GM23338 (cell line): ENCODE data around the gene BACE2. TPM values are rescaled to one million over a fixed set of nuclear protein-coding genes. Genes with fewer than 3 reads are reported as not detected.

Experiments used
- CREB1 ChIP-seq: fragments of 250-450 bp; sonication (Bioruptor Pico); IDR thresholded peaks from 2 replicates; pipeline ENCODE4 v1.5.0; 2020; ENCODE audit warnings: low read depth, mild to moderate bottlenecking, moderate library complexity
- NANOG ChIP-seq: IDR thresholded peaks from 2 replicates; pipeline ENCODE4 v1.6.1; 2016; ENCODE audit warnings: antibody characterized with exemption, borderline replicate concordance
- ZNF114 ChIP-seq: fragments of 250-450 bp; sonication (Bioruptor Pico); IDR thresholded peaks from 2 replicates; pipeline ENCODE4 v1.5.0; 2020; ENCODE audit warnings: mild to moderate bottlenecking, moderate library complexity
- polyA plus RNA-seq: library from polyadenylated mRNA; unstranded; fragments of >200 nt; fragmentation: Nextera tagmentation; extraction: Ambion mirVana; gene quantifications from 2 replicates; pipeline ENCODE4 v1.2.1, GENCODE V29; 2016
- total RNA-seq: library from RNA; depleted of rRNA; stranded (reverse); fragments of >200 nt; shearing (Covaris generic); gene quantifications from 2 replicates; pipeline ENCODE4 v1.2.3, GENCODE V29; 2014
- TF ChIP-seq, protein P1 (sequence below): fragments of 250-450 bp; sonication (Bioruptor Pico); IDR thresholded peaks from 2 replicates; pipeline ENCODE4 v1.5.0; 2020; ENCODE audit warnings: mild to moderate bottlenecking, moderate library complexity
- TF ChIP-seq, protein P2 (sequence below), 2 experiments: fragments of 200-600 bp in 1 of 2; sonication (generic) in 1 of 2; conservative IDR thresholded peaks; 2 replicates each; pipeline versions ENCODE4 v1.5.1 to v1.6.1; 2016 to 2017; ENCODE audit warnings: antibody characterized with exemption in 2 of 2, low read depth in 2 of 2, mild to moderate bottlenecking in 2 of 2, moderate library complexity in 1 of 2
- TF ChIP-seq, protein P3 (sequence below): IDR thresholded peaks from one replicate; pipeline ENCODE4 v1.6.1; 2018; ENCODE audit warnings: antibody characterized with exemption; ENCODE audit not compliant: unreplicated experiment

The BACE2 gene
- total and polyA plus RNA-seq, 2 experiments from 2014 or later = 3.5 to 6.8 TPM

DNA sequence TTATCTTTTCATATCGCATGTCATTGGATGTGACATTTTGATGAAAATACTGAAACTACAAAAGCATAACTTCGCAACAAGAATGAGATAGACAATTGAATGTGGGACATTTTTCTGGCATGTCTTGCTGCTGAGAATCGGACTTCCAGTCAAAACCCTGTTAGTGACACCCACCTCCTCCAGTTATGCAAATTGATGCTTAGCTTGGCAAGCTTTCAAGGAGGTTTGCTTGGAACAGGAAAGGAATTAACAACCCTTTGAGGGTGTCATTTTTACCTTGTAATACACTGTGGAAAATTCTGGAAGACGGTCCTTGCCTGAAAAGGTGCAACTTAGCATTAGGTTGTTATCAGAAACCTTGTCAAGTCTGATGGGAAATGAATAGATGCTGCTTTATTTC, 109.9 kb downstream of the BACE2 start (continued):
- TF ChIP-seq, protein P1, sequence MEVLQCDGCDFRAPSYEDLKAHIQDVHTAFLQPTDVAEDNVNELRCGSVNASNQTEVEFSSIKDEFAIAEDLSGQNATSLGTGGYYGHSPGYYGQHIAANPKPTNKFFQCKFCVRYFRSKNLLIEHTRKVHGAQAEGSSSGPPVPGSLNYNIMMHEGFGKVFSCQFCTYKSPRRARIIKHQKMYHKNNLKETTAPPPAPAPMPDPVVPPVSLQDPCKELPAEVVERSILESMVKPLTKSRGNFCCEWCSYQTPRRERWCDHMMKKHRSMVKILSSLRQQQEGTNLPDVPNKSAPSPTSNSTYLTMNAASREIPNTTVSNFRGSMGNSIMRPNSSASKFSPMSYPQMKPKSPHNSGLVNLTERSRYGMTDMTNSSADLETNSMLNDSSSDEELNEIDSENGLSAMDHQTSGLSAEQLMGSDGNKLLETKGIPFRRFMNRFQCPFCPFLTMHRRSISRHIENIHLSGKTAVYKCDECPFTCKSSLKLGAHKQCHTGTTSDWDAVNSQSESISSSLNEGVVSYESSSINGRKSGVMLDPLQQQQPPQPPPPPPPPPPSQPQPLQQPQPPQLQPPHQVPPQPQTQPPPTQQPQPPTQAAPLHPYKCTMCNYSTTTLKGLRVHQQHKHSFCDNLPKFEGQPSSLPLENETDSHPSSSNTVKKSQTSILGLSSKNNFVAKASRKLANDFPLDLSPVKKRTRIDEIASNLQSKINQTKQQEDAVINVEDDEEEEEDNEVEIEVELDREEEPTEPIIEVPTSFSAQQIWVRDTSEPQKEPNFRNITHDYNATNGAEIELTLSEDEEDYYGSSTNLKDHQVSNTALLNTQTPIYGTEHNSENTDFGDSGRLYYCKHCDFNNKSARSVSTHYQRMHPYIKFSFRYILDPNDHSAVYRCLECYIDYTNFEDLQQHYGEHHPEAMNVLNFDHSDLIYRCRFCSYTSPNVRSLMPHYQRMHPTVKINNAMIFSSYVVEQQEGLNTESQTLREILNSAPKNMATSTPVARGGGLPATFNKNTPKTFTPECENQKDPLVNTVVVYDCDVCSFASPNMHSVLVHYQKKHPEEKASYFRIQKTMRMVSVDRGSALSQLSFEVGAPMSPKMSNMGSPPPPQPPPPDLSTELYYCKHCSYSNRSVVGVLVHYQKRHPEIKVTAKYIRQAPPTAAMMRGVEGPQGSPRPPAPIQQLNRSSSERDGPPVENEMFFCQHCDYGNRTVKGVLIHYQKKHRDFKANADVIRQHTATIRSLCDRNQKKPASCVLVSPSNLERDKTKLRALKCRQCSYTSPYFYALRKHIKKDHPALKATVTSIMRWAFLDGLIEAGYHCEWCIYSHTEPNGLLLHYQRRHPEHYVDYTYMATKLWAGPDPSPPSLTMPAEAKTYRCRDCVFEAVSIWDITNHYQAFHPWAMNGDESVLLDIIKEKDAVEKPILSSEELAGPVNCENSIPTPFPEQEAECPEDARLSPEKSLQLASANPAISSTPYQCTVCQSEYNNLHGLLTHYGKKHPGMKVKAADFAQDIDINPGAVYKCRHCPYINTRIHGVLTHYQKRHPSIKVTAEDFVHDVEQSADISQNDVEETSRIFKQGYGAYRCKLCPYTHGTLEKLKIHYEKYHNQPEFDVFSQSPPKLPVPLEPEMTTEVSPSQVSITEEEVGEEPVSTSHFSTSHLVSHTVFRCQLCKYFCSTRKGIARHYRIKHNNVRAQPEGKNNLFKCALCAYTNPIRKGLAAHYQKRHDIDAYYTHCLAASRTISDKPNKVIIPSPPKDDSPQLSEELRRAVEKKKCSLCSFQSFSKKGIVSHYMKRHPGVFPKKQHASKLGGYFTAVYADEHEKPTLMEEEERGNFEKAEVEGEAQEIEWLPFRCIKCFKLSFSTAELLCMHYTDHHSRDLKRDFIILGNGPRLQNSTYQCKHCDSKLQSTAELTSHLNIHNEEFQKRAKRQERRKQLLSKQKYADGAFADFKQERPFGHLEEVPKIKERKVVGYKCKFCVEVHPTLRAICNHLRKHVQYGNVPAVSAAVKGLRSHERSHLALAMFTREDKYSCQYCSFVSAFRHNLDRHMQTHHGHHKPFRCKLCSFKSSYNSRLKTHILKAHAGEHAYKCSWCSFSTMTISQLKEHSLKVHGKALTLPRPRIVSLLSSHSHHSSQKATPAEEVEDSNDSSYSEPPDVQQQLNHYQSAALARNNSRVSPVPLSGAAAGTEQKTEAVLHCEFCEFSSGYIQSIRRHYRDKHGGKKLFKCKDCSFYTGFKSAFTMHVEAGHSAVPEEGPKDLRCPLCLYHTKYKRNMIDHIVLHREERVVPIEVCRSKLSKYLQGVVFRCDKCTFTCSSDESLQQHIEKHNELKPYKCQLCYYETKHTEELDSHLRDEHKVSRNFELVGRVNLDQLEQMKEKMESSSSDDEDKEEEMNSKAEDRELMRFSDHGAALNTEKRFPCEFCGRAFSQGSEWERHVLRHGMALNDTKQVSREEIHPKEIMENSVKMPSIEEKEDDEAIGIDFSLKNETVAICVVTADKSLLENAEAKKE (CRISPR knock-in tag) = no peak
- TF ChIP-seq CREB1 (no peak), NANOG (no peak), ZNF114 (CRISPR knock-in tag) (no peak)
- TF ChIP-seq, protein P2, sequence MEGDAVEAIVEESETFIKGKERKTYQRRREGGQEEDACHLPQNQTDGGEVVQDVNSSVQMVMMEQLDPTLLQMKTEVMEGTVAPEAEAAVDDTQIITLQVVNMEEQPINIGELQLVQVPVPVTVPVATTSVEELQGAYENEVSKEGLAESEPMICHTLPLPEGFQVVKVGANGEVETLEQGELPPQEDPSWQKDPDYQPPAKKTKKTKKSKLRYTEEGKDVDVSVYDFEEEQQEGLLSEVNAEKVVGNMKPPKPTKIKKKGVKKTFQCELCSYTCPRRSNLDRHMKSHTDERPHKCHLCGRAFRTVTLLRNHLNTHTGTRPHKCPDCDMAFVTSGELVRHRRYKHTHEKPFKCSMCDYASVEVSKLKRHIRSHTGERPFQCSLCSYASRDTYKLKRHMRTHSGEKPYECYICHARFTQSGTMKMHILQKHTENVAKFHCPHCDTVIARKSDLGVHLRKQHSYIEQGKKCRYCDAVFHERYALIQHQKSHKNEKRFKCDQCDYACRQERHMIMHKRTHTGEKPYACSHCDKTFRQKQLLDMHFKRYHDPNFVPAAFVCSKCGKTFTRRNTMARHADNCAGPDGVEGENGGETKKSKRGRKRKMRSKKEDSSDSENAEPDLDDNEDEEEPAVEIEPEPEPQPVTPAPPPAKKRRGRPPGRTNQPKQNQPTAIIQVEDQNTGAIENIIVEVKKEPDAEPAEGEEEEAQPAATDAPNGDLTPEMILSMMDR (conservative IDR thresholded peaks at IDR 0.05; ENCODE audit: low read depth in 2 of 2) = no peak
- TF ChIP-seq, protein P3, sequence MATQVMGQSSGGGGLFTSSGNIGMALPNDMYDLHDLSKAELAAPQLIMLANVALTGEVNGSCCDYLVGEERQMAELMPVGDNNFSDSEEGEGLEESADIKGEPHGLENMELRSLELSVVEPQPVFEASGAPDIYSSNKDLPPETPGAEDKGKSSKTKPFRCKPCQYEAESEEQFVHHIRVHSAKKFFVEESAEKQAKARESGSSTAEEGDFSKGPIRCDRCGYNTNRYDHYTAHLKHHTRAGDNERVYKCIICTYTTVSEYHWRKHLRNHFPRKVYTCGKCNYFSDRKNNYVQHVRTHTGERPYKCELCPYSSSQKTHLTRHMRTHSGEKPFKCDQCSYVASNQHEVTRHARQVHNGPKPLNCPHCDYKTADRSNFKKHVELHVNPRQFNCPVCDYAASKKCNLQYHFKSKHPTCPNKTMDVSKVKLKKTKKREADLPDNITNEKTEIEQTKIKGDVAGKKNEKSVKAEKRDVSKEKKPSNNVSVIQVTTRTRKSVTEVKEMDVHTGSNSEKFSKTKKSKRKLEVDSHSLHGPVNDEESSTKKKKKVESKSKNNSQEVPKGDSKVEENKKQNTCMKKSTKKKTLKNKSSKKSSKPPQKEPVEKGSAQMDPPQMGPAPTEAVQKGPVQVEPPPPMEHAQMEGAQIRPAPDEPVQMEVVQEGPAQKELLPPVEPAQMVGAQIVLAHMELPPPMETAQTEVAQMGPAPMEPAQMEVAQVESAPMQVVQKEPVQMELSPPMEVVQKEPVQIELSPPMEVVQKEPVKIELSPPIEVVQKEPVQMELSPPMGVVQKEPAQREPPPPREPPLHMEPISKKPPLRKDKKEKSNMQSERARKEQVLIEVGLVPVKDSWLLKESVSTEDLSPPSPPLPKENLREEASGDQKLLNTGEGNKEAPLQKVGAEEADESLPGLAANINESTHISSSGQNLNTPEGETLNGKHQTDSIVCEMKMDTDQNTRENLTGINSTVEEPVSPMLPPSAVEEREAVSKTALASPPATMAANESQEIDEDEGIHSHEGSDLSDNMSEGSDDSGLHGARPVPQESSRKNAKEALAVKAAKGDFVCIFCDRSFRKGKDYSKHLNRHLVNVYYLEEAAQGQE = no peak
